ENCODE results near the gene ARPP21.

DNA sequence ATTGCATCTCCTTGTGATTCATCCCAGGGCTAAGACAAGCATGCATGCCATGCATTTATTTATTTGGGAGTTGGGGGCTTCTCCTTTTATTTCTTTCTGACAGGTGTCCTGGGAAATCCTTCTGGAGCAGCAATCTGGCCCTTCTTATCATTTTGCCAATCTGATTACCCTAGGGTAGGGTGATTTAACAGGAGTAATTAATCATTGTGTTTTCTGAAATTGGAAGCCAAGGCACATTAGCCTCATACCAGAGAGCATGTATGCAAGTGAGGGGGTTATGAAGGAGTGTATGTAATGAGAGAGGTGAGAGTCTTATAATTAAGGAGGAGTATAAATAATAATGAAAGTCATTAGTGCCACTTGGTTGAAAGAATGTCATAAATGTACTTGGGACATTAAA lies 37.4 kb upstream of the ARPP21 start:
- TF ChIP-seq, protein P1, sequence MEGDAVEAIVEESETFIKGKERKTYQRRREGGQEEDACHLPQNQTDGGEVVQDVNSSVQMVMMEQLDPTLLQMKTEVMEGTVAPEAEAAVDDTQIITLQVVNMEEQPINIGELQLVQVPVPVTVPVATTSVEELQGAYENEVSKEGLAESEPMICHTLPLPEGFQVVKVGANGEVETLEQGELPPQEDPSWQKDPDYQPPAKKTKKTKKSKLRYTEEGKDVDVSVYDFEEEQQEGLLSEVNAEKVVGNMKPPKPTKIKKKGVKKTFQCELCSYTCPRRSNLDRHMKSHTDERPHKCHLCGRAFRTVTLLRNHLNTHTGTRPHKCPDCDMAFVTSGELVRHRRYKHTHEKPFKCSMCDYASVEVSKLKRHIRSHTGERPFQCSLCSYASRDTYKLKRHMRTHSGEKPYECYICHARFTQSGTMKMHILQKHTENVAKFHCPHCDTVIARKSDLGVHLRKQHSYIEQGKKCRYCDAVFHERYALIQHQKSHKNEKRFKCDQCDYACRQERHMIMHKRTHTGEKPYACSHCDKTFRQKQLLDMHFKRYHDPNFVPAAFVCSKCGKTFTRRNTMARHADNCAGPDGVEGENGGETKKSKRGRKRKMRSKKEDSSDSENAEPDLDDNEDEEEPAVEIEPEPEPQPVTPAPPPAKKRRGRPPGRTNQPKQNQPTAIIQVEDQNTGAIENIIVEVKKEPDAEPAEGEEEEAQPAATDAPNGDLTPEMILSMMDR (IDR thresholded peaks at IDR 0.05): no peak
- no peak for TF ChIP-seq POLR2A (IDR thresholded peaks at IDR 0.05)

All from suprapubic skin (tissue), 3 donors.